IMR-90 (cell line): ENCODE results near the gene MACROD1. TPM values are rescaled to one million over a fixed set of nuclear protein-coding genes. Genes with fewer than 3 reads are reported as not detected.

ENCODE experiments used
- ATAC-seq: fragments of 200-7000 bp; cut with Tn5 transposase; 2 replicates; pipeline ENCODE4 v1.9.1; 2020; ENCODE audit warnings: low read depth, mild to moderate bottlenecking, moderate library complexity
- BruUV-seq: library from RNA; stranded (reverse); fragments of 400-500 nt; replicated peaks from 2 replicates; lab custom pipeline; 2021; lab: Mats Ljungman, UMichigan
- CTCF ChIA-PET: fragments of 300-600 bp; formaldehyde crosslinking; extraction: SDS; loops from one replicate; lab custom pipeline; 2021; ENCODE audit warnings: antibody characterized with exemption; lab: Yijun Ruan, JAX
- POLR2A ChIA-PET: fragments of 300-600 bp; sonication (Branson Sonifier 250); formaldehyde crosslinking; loops from one replicate; lab custom pipeline; 2022; ENCODE audit warnings: antibody characterized with exemption; ENCODE audit not compliant: unreplicated experiment; lab: Charles Lee
- DNase-seq: peaks from one replicate; pipeline ENCODE4 v3.0.0; 2013
- H2AFZ ChIP-seq: replicated peaks from 2 replicates; pipeline ENCODE3; 2013; ENCODE audit warnings: low read length, mild to moderate bottlenecking; ENCODE audit not compliant: poor library complexity
- H2AK5ac ChIP-seq: 2 replicates; pipeline ENCODE4 v1.6.1; 2013; ENCODE audit warnings: low read depth, low read length, inconsistent platforms
- H2AK9ac ChIP-seq: replicated peaks from 2 replicates; pipeline ENCODE3; 2013; ENCODE audit warnings: mild to moderate bottlenecking, low read depth, low read length, moderate library complexity; ENCODE audit not compliant: poor library complexity
- H2BK120ac ChIP-seq: 2 replicates; pipeline ENCODE4 v1.6.1; 2013; ENCODE audit warnings: low read depth, low read length, inconsistent platforms
- H2BK15ac ChIP-seq: 3 replicates; pipeline ENCODE4 v1.6.1; 2013; ENCODE audit warnings: low read depth, low read length, inconsistent platforms
- H2BK20ac ChIP-seq: 2 replicates; pipeline ENCODE4 v1.6.1; 2013; ENCODE audit warnings: low read depth, mild to moderate bottlenecking, inconsistent platforms, low read length, moderate library complexity
- H2BK5ac ChIP-seq: 2 replicates; pipeline ENCODE4 v1.6.1; 2013; ENCODE audit warnings: mild to moderate bottlenecking, low read depth, low read length, inconsistent platforms; ENCODE audit not compliant: poor library complexity, severe bottlenecking
- H3K14ac ChIP-seq: replicated peaks from 2 replicates; pipeline ENCODE4 v1.6.1; 2013; ENCODE audit warnings: low read depth, low read length, inconsistent platforms
- H3K18ac ChIP-seq: 2 replicates; pipeline ENCODE4 v1.6.1; 2013; ENCODE audit warnings: low read depth, low read length, control low read depth
- H3K23ac ChIP-seq: 2 replicates; pipeline ENCODE4 v1.6.1; 2013; ENCODE audit warnings: low read depth, low read length, inconsistent platforms
- H3K27ac ChIP-seq: 2 replicates; pipeline ENCODE4 v1.5.1; 2013; ENCODE audit warnings: mild to moderate bottlenecking, control low read depth, low read length; ENCODE audit not compliant: insufficient read depth
- H3K27me3 ChIP-seq: 2 replicates; pipeline ENCODE4 v1.6.1; 2013; ENCODE audit warnings: low read length; ENCODE audit not compliant: control insufficient read depth, insufficient read depth
- H3K36me3 ChIP-seq: 2 replicates; pipeline ENCODE4 v1.6.1; 2013; ENCODE audit warnings: low read length, mixed read lengths; ENCODE audit not compliant: control insufficient read depth, insufficient read depth
- H3K4ac ChIP-seq: 2 replicates; pipeline ENCODE4 v1.6.1; 2013; ENCODE audit warnings: low read depth, low read length, inconsistent platforms
- H3K4me1 ChIP-seq: 2 replicates; pipeline ENCODE4 v1.6.1; 2013; ENCODE audit warnings: low read length, mixed read lengths; ENCODE audit not compliant: control insufficient read depth, insufficient read depth
- H3K4me2 ChIP-seq: 2 replicates; pipeline ENCODE4 v1.6.1; 2013; ENCODE audit warnings: low read depth, mild to moderate bottlenecking, control low read depth, low read length, moderate library complexity
- H3K4me3 ChIP-seq: 2 replicates; pipeline ENCODE4 v1.5.1; 2013; ENCODE audit warnings: low read depth, mild to moderate bottlenecking, control low read depth, low read length, moderate library complexity; ENCODE audit not compliant: insufficient read depth
- H3K56ac ChIP-seq: 2 replicates; pipeline ENCODE4 v1.6.1; 2013; ENCODE audit warnings: low read length, inconsistent platforms; ENCODE audit not compliant: insufficient read depth; ENCODE audit errors: extremely low read depth
- H3K79me1 ChIP-seq, 2 experiments: 2 replicates each; pipeline ENCODE4 v1.6.1; 2013; ENCODE audit warnings: low read length in 2 of 2, inconsistent platforms in 1 of 2, low read depth in 1 of 2
- H3K9ac ChIP-seq: 2 replicates; pipeline ENCODE4 v1.6.1; 2013; ENCODE audit warnings: low read depth, low read length, control low read depth
- H3K9me1 ChIP-seq: 2 replicates; pipeline ENCODE4 v1.6.1; 2013; ENCODE audit warnings: low read length, inconsistent platforms; ENCODE audit not compliant: insufficient read depth
- H3K9me3 ChIP-seq: 2 replicates; pipeline ENCODE4 v1.6.1; 2013; ENCODE audit warnings: low read length; ENCODE audit not compliant: control insufficient read depth, insufficient read depth
- H4K20me1 ChIP-seq: 2 replicates; pipeline ENCODE4 v1.6.1; 2013; ENCODE audit warnings: low read length, inconsistent platforms; ENCODE audit not compliant: insufficient read depth
- H4K5ac ChIP-seq: 2 replicates; pipeline ENCODE4 v1.6.1; 2013; ENCODE audit warnings: mild to moderate bottlenecking, low read depth, low read length, control low read depth
- H4K8ac ChIP-seq, 2 experiments: 2 replicates each; pipeline ENCODE4 v1.6.1; 2013; ENCODE audit warnings: low read depth in 2 of 2, low read length in 2 of 2, control low read depth in 1 of 2, inconsistent platforms in 1 of 2
- H4K91ac ChIP-seq: 2 replicates; pipeline ENCODE4 v1.6.1; 2013; ENCODE audit warnings: low read depth, low read length, inconsistent platforms; ENCODE audit not compliant: insufficient read depth
- BHLHE40 ChIP-seq: fragments of 150-350 bp; IDR thresholded peaks from 2 replicates; pipeline ENCODE4 v1.6.1; 2016; ENCODE audit warnings: mild to moderate bottlenecking, low read depth, low read length
- CEBPB ChIP-seq: IDR thresholded peaks from 2 replicates; pipeline ENCODE4 v1.6.1; 2012; ENCODE audit warnings: low read depth, low read length, improper control_type of control experiment
- CHD1 ChIP-seq: IDR thresholded peaks from 2 replicates; pipeline ENCODE4 v1.6.1; 2012; ENCODE audit warnings: low read depth, low read length, improper control_type of control experiment
- MAFK ChIP-seq: IDR thresholded peaks from 2 replicates; pipeline ENCODE4 v1.6.1; 2012; ENCODE audit warnings: low read depth, low read length, improper control_type of control experiment
- MXI1 ChIP-seq: IDR thresholded peaks from 2 replicates; pipeline ENCODE4 v1.6.1; 2012; ENCODE audit warnings: low read depth, mild to moderate bottlenecking, low read length, moderate library complexity, borderline replicate concordance
- NFE2L2 ChIP-seq: fragments of 150-350 bp; IDR thresholded peaks from 2 replicates; pipeline ENCODE4 v1.6.1; 2016; ENCODE audit warnings: low read depth, mild to moderate bottlenecking, low read length
- POLR2A ChIP-seq: IDR thresholded peaks from 2 replicates; pipeline ENCODE4 v1.6.1; 2012; ENCODE audit warnings: mild to moderate bottlenecking, low read depth, low read length
- RAD21 ChIP-seq: IDR thresholded peaks from 2 replicates; pipeline ENCODE4 v1.6.1; 2012; ENCODE audit warnings: low read length, improper control_type of control experiment
- RCOR1 ChIP-seq: IDR thresholded peaks from 2 replicates; pipeline ENCODE4 v1.6.1; 2012; ENCODE audit warnings: mild to moderate bottlenecking, low read length, improper control_type of control experiment; ENCODE audit not compliant: insufficient replicate concordance
- RFX5 ChIP-seq: IDR thresholded peaks from 2 replicates; pipeline ENCODE4 v1.8.0; 2012; ENCODE audit warnings: low read depth, mild to moderate bottlenecking, low read length, moderate library complexity
- SMC3 ChIP-seq: fragments of 150-350 bp; IDR thresholded peaks from 2 replicates; pipeline ENCODE4 v1.6.1; 2016; ENCODE audit warnings: low read depth, mild to moderate bottlenecking, antibody characterized with exemption, low read length, moderate library complexity
- WGBS, 2 experiments: methylation state at CpG; one replicate each; pipeline versions ENCODE4 v1.1.5 to v1.1.7; 2013; ENCODE audit warnings: missing lambda C conversion rate in 2 of 2; ENCODE audit not compliant: insufficient read length in 1 of 2; ENCODE audit errors: extremely low coverage in 2 of 2; 5-methylcytosine and 5-hydroxymethylcytosine counted together
- dilution Hi-C: fragments of 300-500 bp; cut with HindIII; formaldehyde crosslinking; loops from one replicate; pipeline ENCODE4 v1.14.3; 2018; ENCODE audit warnings: low sequenced_read_pairs; ENCODE audit not compliant: unreplicated experiment
- in situ Hi-C: fragments of 300-500 bp; cut with MboI; formaldehyde crosslinking; loops from 3 replicates; pipeline ENCODE4 v1.14.3; 2019; ENCODE audit warnings: low sequenced_read_pairs, inconsistent platforms, mixed read lengths
- intact Hi-C: fragments of 100-400 bp; cut with micrococcal nuclease; formaldehyde crosslinking; loops from 2 replicates; pipeline ENCODE4 v1.10.0; 2022
- polyA plus RNA-seq, 3 experiments: library from polyadenylated mRNA; depleted of rRNA; stranded (reverse); fragments of >200 nt; gene quantifications; 2 replicates each; pipeline ENCODE4 v1.2.3, GENCODE V29; 2012; ENCODE audit warnings: low replicate concordance in 1 of 3
- total RNA-seq: library from RNA; depleted of rRNA; stranded (reverse); fragments of >200 nt; gene quantifications from 2 replicates; pipeline ENCODE4 v1.2.3, GENCODE V29; 2012
- TF ChIP-seq, protein P1 (sequence below): conservative IDR thresholded peaks from 2 replicates; pipeline ENCODE4 v1.5.1; 2012; ENCODE audit warnings: mild to moderate bottlenecking, low read depth, low read length, improper control_type of control experiment
- TF ChIP-seq, protein P2 (sequence below): fragments of 150-350 bp; IDR thresholded peaks from 2 replicates; pipeline ENCODE4 v1.6.1; 2016; ENCODE audit warnings: low read depth, mild to moderate bottlenecking, low read length, moderate library complexity, borderline replicate concordance
- TF ChIP-seq, protein P3 (sequence below): fragments of 150-350 bp; IDR thresholded peaks from 2 replicates; pipeline ENCODE4 v1.6.1; 2017; ENCODE audit warnings: mild to moderate bottlenecking, antibody characterized with exemption, low read length, low read depth

MACROD1 gene
- total and polyA plus RNA-seq, 2 of the 4 experiments (the other 2 are of a cell fraction): 2.5 to 9.3 TPM

GRCh38 chr11:64127267-64128072 lies 38.4 kb downstream of the MACROD1 start:
- TF ChIP-seq, protein P1, sequence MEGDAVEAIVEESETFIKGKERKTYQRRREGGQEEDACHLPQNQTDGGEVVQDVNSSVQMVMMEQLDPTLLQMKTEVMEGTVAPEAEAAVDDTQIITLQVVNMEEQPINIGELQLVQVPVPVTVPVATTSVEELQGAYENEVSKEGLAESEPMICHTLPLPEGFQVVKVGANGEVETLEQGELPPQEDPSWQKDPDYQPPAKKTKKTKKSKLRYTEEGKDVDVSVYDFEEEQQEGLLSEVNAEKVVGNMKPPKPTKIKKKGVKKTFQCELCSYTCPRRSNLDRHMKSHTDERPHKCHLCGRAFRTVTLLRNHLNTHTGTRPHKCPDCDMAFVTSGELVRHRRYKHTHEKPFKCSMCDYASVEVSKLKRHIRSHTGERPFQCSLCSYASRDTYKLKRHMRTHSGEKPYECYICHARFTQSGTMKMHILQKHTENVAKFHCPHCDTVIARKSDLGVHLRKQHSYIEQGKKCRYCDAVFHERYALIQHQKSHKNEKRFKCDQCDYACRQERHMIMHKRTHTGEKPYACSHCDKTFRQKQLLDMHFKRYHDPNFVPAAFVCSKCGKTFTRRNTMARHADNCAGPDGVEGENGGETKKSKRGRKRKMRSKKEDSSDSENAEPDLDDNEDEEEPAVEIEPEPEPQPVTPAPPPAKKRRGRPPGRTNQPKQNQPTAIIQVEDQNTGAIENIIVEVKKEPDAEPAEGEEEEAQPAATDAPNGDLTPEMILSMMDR: no peak
- TF ChIP-seq RFX5 (no peak), CHD1 (no peak), MAFK (no peak), NFE2L2 (no peak), POLR2A (no peak), MXI1 (no peak), SMC3 (no peak), RCOR1 (no peak), BHLHE40 (no peak), CEBPB (no peak), RAD21 (no peak)
- TF ChIP-seq, protein P2, sequence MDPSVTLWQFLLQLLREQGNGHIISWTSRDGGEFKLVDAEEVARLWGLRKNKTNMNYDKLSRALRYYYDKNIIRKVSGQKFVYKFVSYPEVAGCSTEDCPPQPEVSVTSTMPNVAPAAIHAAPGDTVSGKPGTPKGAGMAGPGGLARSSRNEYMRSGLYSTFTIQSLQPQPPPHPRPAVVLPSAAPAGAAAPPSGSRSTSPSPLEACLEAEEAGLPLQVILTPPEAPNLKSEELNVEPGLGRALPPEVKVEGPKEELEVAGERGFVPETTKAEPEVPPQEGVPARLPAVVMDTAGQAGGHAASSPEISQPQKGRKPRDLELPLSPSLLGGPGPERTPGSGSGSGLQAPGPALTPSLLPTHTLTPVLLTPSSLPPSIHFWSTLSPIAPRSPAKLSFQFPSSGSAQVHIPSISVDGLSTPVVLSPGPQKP: no peak
- TF ChIP-seq, protein P3, sequence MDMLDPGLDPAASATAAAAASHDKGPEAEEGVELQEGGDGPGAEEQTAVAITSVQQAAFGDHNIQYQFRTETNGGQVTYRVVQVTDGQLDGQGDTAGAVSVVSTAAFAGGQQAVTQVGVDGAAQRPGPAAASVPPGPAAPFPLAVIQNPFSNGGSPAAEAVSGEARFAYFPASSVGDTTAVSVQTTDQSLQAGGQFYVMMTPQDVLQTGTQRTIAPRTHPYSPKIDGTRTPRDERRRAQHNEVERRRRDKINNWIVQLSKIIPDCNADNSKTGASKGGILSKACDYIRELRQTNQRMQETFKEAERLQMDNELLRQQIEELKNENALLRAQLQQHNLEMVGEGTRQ: no peak
- ATAC-seq (no peak), DNase-seq (no peak)
- dilution Hi-C loops: no loop called here
- Histone ChIP-seq H3K27me3 (no peaks in the 10 kb centered on the region), H2BK15ac (no peak overlapping the region), H4K8ac (no peak overlapping the region), H3K56ac (no peak overlapping the region), H3K18ac (no peak overlapping the region), H3K9me3 (no peaks in the 10 kb centered on the region), H3K9ac (no peak overlapping the region), H3K36me3 (no peaks in the 10 kb centered on the region), H4K20me1 (no peaks in the 10 kb centered on the region), H3K4me3 (no peak overlapping the region), H3K4ac (peak overlapping the region; percentile 32), H3K79me1 (peaks cover 0 to 9% of the 10 kb centered on the region in 2 experiments; a peak in 2 of 4 replicates), H3K4me2 (no peak overlapping the region), H4K5ac (no peak overlapping the region), H3K14ac (no peak overlapping the region), H2BK20ac (no peak overlapping the region), H2AFZ (no peak overlapping the region), H2AK5ac (peak overlapping the region; percentile 81; the same call in 1 of the 2 replicates), H3K4me1 (peaks cover 10% of the 10 kb centered on the region), H2BK120ac (no peak overlapping the region), H4K91ac (no peak overlapping the region), H2BK5ac (no peak overlapping the region), H3K23ac (no peak overlapping the region), H3K27ac (no peak overlapping the region), H3K9me1 (peaks cover 4% of the 10 kb centered on the region; the same call in 1 of the 2 replicates), H2AK9ac (peak overlapping the region; percentile 55)
- ChIA-PET POLR2A (no interaction called here), CTCF (no interaction called here)
- intact Hi-C loops: no loop called here
- BruUV-seq: no TSS peak
- in situ Hi-C loops: no loop called here
- no CpG with 5 or more reads among the region's 24 CpGs for WGBS, 2 experiments
